CD4-positive, alpha-beta T cell treated with Interleukin-17A for 1 hour (primary cell): ENCODE measurements around the gene DIO3.
"Not testable (repeated sequence)": the region's sequence is repeated elsewhere in the genome, so short reads cannot be mapped to it uniquely, and the experiment has no call there.

Experiments used
- DNase-seq: peaks from one replicate; pipeline ENCODE4 v3.0.0-alpha.2; 2020

Gene DIO3

DNA sequence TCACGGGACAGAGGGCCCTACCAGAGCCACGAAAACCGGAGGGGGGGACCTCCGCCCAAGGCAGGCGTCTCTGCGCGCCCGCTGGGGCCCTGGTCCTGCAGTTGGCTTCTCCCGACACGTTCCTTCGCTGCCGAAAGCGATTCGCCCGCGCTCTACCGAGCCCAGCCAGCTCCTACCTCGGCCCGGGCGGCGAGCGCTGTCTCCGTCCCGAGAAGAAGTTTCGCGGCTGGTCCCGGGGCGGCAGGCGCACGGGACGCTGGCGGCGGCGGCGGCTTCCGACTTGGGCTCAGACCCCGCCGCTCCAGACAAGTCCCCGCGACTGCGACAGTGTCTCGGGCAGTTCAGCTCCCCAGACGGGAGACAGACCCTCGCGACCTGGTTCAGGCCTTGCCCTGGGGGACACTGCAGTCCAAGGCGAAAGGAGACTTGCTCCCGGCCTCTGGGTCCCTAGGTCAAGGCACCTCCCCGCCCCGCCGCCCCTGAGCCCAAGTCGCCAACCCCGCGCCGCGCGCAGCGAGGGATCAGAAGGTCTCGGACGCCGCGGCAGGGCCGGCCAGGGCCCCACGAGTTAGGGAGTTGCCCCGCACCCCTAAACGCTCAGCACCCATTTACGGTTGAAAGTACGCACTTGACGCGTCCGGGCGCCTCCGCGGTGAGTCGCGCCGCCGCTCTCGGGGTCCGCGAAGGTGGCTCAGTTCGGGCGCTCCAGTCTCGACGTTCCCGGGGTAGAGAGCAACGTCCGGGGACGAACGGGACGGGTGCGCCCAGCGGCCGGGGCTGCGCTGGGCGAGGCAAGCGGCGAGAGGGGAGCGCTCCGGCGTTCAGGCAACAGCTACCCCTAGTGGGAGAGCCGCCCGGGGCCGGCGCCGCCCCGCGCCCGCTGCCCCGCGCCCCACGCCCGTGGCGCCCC lies 1.4 kb upstream of the DIO3 start:
- DNase-seq = no peak

- no peak for DNase-seq
These were observed 671 bp upstream of the DIO3 start for GRCh38 chr14:101560534-101561113.

GRCh38 chr14:101561897-101562490 lies 699 bp downstream of the DIO3 start:
- no peak for DNase-seq

GRCh38 chr14:101562659-101563351 lies 1.5 kb downstream of the DIO3 start:
- no peak for DNase-seq

- no peak for DNase-seq
These were observed 2.0 kb downstream of the DIO3 start for GRCh38 chr14:101563352-101563653.

- DNase-seq = no peak
These were observed 2.6 kb downstream of the DIO3 start for GRCh38 chr14:101563654-101564443.

GRCh38 chr14:101564444-101564776 lies 3.1 kb downstream of the DIO3 start:
- no peak for DNase-seq

- DNase-seq = no peak
These were observed 3.8 kb downstream of the DIO3 start for GRCh38 chr14:101564819-101565698.

DNA sequence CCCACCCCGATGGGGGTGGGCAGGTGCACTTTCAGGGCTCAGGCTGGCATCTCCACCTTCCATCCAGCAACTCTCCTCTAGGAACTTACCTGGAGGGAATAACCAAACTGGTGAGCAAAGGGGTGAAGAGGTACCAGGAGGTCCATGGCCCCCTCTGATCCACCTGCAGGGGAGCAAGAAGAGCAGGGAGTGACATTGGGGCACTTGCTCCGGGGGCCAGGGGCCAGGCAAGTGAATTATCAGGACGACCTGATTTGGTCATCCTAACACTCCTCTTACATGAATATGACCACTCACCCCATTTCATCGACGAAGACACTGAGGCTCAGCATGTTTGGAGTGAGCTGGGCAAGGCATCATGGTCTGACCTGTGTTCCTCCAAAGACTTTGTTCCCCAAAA lies 6.0 kb downstream of the DIO3 start:
- no peak for DNase-seq

DNA sequence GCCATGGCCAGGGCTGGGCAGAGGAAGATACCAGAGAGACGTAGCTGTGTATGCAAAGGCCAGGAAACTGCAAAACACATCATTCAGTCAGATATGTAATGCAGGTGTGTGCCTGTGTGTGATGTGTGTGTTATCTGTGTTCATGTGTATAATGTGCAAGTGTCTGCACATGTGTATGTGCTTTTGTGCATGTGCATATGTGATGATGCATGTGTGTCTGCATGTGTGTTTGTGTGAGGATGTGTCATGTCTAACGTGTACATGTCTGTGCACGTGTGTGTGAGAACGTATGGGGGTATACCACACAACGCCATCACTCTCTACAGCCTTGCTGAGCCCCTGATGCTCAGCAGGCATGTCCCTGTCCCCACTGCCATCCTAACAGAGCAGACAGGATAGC lies 9.7 kb downstream of the DIO3 start:
- no peak for DNase-seq

- not testable (repeated sequence) for DNase-seq
These were observed 11.2 kb downstream of the DIO3 start for GRCh38 chr14:101572526-101572925.

DNA sequence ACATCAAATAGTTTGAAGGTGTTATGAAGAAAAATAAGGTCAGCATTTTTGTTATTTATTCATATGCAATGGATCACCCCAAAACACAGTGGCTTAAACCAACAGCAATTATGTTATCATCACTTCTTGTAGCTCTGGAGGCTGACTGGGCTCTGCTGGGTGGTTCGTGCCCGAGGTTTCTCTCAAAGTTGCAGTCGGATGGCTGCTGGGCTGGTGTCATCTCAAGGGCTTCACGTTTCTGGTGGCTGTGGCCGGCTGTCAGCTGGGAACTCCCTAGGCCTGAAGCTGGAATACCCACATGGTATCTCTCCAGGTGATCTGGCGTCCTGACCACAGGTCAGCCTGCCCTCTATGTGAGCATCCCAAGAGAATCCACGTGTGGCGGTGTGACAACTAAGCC lies 12.0 kb downstream of the DIO3 start:
- no peak for DNase-seq

DNA sequence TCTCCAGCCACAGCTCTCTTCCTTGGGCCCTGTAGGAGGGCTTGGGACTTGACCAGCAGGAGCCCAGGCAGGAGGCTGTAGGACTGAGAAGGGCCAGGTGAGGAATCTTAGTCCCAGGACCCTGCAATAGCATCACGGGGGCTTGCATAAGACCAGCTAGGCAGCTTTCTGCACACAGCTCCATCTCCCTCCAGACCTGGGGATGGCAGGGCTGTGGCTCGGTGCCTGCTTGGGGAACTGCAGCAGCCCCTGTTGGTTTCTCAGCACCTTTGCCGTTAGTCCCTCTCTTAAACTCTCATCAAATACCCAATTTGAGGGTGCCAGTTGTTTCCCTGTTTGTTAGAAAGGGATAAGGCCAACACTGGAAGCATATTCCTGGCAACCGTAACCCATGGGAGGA lies 14.3 kb downstream of the DIO3 start:
- DNase-seq = no peak

DNA sequence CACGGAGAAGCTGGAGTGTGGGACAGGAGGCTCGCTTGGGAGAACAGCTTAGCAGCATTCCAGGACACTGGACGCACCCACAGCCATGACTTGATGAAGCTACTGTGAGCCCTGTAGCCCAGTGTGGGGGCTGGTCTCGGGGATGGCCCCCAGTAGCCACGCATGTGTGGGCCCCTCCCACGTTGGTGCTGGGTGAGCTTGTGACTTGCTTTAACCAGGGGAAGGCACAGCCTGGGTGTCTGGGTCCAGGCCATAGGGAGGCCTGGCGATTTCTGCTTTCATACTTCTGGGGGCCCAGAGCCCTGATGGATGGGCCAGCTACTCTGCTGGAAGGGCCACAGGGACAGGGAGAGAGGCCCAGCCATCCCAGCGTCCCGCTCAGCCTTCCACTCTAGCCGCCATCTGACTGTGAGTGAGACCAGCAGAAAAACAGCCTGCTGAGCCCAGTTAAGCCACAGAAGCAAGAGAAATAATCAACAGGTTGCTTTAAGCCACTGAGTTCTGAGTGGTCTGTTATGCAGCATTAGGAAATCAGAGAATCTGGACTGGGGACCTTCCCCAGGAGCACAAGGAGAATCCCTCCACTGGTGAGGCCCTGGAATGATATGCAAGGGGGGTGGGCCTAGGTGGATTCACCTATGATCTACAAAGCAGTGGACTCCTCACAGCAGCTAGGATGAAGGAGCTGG lies 16.1 kb downstream of the DIO3 start:
- DNase-seq = no peak

DNA sequence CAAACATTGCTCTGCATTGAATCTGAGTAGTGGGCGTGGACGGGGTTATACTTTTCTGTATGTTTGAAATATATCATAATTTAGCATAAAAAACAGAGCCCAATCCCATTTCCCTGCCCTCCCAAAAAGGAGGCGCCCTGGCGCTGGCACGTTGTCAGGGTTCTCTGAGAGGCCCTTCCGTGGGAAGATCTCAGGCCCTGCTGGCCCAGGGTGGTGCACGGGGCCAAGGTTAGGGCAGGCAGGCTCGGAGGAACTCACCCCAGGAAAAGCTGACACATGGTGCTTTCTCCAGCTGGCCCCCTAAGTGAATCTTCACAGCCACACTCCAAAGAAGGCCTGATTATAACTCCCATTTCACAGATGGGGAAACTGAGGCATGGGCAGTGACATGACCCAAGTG lies 17.2 kb downstream of the DIO3 start:
- DNase-seq = no peak

GRCh38 chr14:101579372-101580080 lies 18.2 kb downstream of the DIO3 start:
- no peak for DNase-seq

GRCh38 chr14:101581806-101582205 lies 20.5 kb downstream of the DIO3 start:
- no peak for DNase-seq

GRCh38 chr14:101582294-101582693 lies 21.0 kb downstream of the DIO3 start:
- DNase-seq = no peak

GRCh38 chr14:101583006-101583714 lies 21.9 kb downstream of the DIO3 start:
- no peak for DNase-seq

DNA sequence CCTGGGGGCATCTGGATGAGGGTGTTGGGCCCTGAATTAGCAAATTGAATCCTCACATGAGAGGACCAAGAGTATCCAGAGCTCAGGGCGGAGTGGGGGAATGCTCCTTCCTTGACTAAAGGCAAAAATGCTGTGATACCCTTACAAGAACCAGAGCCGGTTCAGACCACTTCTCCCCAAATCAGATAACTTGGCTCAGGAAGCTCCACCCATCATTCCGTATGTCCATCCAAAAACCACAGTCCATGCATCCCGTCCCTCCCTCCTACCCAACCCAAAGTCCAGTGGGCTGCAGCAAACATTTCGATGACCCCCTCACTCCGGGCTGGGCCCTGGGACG lies 22.4 kb downstream of the DIO3 start:
- no peak for DNase-seq
